Measurements from ENCODE around the gene LRMDA. TPM values are rescaled to one million over a fixed set of nuclear protein-coding genes. Genes with fewer than 3 reads are reported as not detected.

Gene LRMDA
- total RNA-seq, 2 donors from 2014 or later: 12.2 to 25.4 TPM

- ATAC-seq: peak; percentile 75
- Histone ChIP-seq H3K4me1 (peaks cover 24% of the 10 kb centered on the region), H3K4me3 (peak within 1 kb of the TSS; percentile 63 to 97), H3K27me3 (no peaks in the 10 kb centered on the region), H3K9me3 (no peaks in the 10 kb centered on the region), H3K27ac (peak within 1 kb of the TSS; percentile 93 to 100 (median 98)), H3K36me3 (replicated peaks in 1 of 2; ENCODE audit: insufficient read depth in 1 of 2, low read depth in 2 of 2) (no peaks in the 10 kb centered on the region)
- TF ChIP-seq POLR2A (IDR thresholded peaks at IDR 0.05) (peak; percentile 98 to 99 (median 98)), CTCF (IDR thresholded peaks at IDR 0.05) (peak in 4 of 7 experiments; percentile 59 to 70 (median 64))
- peak; percentile 97 to 99 (median 98) for DNase-seq
- intact Hi-C loops (cut with DNase I): loop anchor here (10.0 kb wide), 1 partner anchor 633 kb away; no protein-coding TSS in a partner anchor
- 0% methylated on average over 64 to 88 of the region's 88 CpGs for WGBS, 2 donors
Measured at GRCh38 chr10:75401569-75402485, 29.6 kb upstream of the LRMDA start, which contains the start of gene ZNF503. Gene ZNF503, minus strand, starts transcription at chr10:75401764. Its CDS starts 345 bp downstream, at chr10:75401419.

GRCh38 chr10:75402486-75403143 lies 28.8 kb upstream of the LRMDA start:
- peaks cover 30% of the 10 kb centered on the region for H3K4me1 ChIP-seq
- DNase-seq (peak; percentile 44 to 61 (median 59)), ATAC-seq (peak; percentile 0)
- H3K9me3 ChIP-seq: no peaks in the 10 kb centered on the region
- no peaks in the 10 kb centered on the region for H3K36me3 ChIP-seq (replicated peaks in 1 of 2; ENCODE audit: insufficient read depth in 1 of 2, low read depth in 2 of 2)
- TF ChIP-seq CTCF (IDR thresholded peaks at IDR 0.05) (peak in 1 of 7 experiments; percentile 7), POLR2A (IDR thresholded peaks at IDR 0.05) (peak in 2 of 3 donors; percentile 18 to 38)
- H3K27me3 ChIP-seq: no peaks in the 10 kb centered on the region
- peak overlapping the region; percentile 93 to 100 (median 98) for H3K27ac ChIP-seq
- intact Hi-C loops (cut with DNase I): loop anchor here (10.0 kb wide), 1 partner anchor 632 kb away; no protein-coding TSS in a partner anchor
- peak overlapping the region; percentile 19 to 49 for H3K4me3 ChIP-seq
- WGBS, 2 donors: 0% methylated on average over 18 to 42 of the region's 42 CpGs

GRCh38 chr10:75403144-75403938 lies 28.1 kb upstream of the LRMDA start:
- no peaks in the 10 kb centered on the region for H3K27me3 ChIP-seq
- peaks cover 33% of the 10 kb centered on the region for H3K4me1 ChIP-seq
- DNase-seq: peak; percentile 59 to 68 (median 60)
- TF ChIP-seq CTCF (IDR thresholded peaks at IDR 0.05) (no peak), POLR2A (IDR thresholded peaks at IDR 0.05) (peak in 2 of 3 donors; percentile 4 to 61)
- 1% methylated on average over 39 to 56 of the region's 56 CpGs for WGBS, 2 donors
- intact Hi-C loops (cut with DNase I): loop anchor here (10.0 kb wide), 1 partner anchor 631 kb away; no protein-coding TSS in a partner anchor
- H3K36me3 ChIP-seq (replicated peaks in 1 of 2; ENCODE audit: insufficient read depth in 1 of 2, low read depth in 2 of 2): no peaks in the 10 kb centered on the region
- peak overlapping the region; percentile 93 to 100 (median 98) for H3K27ac ChIP-seq
- no peak for ATAC-seq
- H3K9me3 ChIP-seq: no peaks in the 10 kb centered on the region
- peak overlapping the region; percentile 19 to 49 for H3K4me3 ChIP-seq

Data from body of pancreas (tissue), 4 donors.